Measurements from ENCODE around the gene SMYD3. TPM values are rescaled to one million over a fixed set of nuclear protein-coding genes. Genes with fewer than 3 reads are reported as not detected.
"Not testable (repeated sequence)": the region's sequence is repeated elsewhere in the genome, so short reads cannot be mapped to it uniquely, and the experiment has no call there.

SMYD3 gene
- polyA plus RNA-seq, 1 donor = 7.1 TPM

DNA sequence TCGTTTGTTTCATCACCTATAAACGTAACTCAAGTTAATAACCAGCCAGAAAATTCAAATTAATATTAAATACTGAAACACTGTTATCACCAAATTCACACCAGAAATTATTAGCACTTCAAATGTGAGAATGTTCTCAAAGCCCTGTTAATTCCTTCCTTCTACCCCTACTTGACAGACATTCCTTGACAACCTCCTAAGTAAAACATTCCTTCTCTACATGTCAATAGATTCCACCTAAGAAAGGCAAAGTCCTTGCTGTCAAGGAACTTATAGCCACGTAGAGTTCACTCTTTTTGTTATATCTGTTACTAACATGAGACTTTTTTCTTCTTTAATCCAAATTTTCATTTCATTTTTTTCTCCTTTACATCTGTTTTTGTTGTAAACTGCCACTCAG lies 441.5 kb downstream of the SMYD3 start:
- no peak for DNase-seq

DNA sequence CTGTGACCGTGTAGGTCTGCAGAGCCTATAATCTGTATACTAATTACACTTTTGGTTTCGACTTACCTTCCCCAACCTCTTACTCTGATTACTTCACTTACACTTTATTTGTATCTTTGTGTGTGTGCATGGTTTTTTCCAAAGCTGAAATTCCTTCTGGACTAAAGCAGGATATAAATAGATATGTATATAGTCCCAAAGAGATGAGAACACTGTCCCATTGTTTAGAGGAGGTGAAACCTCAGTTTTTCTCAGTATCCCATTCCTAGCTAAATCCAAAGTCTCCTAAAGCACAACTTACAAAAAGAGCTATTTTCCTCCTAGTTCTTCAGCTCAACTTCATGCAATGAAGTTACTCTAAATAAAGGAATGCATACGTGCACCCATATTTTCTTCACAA lies 442.2 kb downstream of the SMYD3 start:
- DNase-seq = no peak

DNA sequence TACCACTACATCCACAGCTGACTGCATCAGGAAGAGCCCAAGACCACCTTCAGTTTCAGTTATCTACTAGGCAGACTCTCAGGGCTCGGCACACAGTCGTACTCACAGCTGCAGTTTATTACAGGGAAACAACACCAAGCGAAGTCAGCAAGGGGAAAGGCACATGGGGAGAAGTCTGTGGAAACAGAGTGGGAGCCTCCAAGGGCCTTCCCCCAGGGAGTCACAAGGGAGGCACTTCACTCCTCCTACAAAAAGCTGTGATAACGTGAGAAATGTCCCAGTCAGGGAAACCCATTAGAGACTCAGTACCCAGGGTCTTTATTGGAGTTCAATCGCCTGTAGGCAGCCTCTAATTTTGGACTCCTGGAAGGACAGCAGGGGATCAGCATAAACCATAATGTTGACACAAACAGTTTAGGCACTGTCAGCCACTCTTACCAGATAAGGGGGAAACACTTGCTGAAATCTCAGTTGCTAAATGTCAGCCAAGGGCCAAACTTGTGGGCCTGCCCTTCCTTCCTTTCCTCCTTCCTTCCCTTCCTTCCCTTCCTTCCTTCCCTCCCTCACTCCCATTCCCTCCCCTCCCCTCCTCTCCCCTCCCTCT lies 444.0 kb downstream of the SMYD3 start:
- no peak for DNase-seq

DNA sequence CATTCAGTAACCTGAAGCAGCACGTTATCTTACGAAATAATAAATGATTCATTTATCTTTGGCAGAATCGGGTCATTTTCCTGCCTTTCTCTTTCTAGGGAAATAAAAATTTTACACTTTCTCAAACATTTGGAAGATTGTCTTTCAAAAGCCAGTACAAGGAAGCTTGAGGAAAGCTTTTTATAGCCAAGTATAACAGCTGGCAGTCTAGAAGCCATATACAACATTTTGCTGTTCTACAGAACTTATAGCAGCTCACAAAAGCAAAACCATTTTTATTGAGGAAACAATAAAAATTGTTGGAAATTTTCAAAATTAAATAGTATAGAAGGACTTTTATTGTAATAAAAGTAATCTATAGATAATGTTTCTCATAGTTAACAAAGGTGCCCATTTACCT lies 448.6 kb downstream of the SMYD3 start:
- DNase-seq = no peak

DNA sequence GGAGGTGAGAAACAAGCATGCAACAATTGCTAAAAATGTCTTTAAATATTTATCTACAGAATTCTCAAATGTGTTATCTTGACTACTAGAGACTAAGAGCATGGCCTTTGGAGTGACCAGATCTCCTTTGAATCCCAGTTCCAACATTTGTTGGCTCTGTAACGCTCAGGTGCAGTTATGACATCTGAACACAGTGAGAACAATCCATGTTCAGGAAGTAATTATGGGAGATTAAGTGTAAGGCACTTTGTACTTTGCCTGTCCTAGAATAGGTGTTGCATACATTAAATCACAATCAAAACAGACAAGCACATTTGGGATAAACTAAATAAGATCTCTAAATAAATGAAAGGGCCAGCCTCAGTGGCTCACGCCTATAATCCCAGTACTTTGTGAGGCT lies 454.5 kb downstream of the SMYD3 start:
- DNase-seq = no peak

DNA sequence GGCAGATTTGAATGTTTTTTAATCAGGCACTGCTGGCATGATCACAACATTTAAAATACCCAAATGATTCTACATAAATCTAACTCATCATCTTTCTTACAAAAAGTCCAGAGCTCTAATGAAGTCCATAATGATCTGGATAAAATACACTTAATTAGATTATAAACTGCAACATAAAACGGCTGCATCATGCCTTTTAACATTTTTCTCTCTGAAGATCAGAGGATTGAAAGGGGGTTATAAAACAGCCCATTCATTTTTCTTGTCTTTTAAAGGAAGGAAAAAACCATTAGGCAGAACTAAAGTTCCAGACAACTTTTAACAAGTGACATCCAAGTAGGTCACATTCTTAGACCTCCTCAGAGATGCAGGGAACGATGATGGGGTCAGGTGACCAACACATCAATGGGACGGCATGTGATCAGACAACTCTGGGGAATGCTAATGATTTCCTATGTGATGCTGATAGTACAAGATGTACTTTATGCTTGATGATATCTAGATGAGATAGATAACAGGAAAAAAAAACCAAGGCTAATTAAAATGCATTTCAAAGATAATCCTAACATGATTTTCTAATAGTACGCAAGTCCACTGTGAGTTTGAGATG lies 455.1 kb downstream of the SMYD3 start:
- no peak for DNase-seq

DNA sequence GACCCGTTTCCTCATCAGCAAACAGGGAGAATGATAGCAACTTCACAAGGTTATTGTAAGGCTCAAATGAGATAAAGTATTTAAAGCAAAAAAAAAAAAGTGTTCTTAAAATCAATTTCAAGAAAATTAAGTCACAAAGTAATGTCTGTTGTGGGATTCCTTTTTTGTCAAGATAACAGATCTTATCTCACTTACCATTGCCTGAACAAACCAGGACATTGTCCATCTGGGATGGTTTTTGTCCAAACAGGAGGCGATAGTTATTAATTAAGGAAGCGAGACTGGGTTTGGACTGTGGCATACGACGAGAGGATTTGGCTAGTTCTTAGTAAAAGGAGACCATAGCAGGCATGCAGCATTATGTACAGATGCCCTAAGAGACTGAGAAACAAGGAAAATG lies 458.4 kb downstream of the SMYD3 start:
- DNase-seq = no peak

DNA sequence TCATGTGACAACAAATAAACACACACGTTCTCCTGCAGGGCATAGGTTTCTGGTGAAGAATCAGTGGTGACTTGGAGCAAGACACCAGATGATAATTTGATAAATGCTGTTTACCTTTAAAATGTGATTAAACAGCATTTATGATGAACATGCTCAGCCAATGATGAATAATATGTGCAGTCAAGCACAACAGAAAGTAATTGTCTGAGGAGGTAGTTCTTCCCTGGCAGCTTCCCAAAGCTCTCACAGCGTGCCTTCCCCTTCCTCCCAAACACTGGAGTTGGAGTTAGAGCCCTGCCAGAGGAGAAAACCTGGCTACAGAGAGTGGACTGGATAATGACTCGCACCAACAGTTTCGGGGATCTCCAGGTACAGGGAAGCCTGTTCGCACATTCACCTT lies 463.5 kb downstream of the SMYD3 start:
- no peak for DNase-seq

DNA sequence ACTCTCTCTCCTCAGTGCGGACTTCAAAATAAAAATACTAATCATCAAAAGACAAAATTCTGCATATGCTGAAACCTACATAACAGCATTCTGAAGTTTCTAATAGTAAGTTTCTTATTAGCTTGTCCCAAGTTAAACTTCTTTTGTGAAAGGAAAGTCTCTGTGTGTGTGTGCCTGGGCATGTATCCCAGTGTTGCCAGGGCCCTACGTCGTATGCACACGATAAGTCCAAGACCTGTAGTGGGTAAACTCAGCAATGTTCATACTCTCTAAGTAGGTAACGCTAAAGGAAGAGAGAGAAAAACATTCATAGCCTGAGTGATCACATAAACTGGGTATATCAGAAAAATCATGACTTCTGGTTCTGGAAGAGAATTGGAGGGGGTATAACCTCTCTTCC lies 465.7 kb downstream of the SMYD3 start:
- no peak for DNase-seq

DNA sequence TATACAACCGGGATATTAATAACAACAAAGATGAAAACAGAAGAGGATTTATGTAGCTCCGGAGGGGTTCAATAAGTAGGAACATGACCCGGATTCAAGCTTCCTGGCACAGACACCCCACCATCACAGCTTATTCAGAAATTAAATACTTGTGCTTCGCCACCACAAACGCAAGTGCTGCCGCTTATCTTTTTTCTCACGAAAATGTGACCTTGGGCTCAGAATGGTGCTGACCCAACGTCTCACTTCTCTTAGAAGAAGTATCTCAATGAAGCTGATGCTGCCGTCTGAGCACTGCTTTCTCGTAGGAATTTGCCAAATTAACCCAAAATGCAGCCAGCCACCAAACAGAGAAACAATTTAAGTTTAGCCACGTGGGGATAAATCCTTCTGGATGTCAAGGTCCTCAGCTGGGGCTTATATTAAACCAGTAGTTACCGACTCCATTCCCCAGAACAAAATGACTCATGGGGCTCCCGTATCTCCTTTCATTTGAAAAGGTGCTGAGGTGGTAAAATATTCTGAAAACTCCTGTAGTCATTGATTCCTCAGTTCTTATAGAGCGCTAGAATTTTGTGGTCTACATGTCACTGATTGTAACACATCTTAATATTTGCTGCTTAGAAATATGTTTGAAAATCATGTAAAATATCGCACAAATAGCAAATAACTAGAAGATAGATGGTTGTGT lies 466.7 kb downstream of the SMYD3 start:
- DNase-seq = no peak

DNA sequence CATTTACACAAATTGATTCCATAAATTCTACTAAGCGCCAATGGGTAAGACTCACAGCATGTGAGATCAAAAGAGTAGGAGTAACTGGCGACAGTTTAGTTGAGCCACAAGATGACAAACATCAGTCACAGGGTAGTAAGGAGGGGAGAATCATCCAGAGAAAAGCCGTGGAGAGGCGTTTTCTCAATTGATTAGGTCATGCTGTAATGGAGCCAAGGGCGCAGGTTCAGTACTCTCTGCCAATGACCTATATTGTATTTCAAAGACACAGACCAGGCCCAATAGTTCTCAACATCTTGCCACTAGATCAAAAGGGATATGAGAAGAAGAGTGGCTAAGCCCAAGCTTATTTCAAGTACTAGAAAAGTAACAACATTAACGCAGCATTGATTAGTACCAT lies 467.5 kb downstream of the SMYD3 start:
- no peak for DNase-seq

DNA sequence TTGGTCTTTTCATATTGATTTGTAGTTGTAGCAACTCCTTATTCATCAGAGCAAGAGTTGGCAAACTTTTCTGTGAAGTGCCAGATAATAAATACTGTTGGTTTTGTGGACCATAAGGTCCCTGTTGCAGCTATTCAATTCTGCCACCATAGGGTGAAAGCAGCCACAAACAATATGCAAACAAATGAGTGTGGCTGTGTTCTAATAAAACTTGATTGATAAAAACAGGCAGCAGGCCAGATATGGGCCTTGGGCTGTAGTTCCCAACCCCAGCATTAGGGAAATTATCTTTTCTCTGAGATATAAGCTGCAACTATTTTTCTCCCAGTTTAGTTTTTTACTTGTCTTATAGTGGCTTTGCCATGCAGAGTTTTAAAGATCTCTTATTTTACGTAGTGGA lies 469.2 kb downstream of the SMYD3 start:
- no peak for DNase-seq

DNA sequence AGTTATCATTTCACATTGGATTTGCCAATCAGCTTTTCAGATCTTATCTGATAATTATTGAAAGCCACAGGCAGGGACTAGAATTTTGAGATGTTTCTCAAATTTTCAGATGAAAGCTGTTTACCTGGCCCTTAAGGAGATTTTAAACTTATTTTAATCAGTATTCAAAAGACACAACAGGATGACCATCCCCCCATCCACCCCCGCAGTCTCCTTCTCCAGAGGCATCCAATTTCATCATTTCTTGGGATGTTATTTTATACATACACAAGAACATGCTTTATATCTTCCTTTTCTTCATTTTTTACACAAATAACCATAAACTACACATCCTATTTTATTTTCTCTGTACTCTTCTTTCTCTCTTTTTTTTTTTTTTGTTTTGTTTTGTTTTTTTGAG lies 470.9 kb downstream of the SMYD3 start:
- no peak for DNase-seq

DNA sequence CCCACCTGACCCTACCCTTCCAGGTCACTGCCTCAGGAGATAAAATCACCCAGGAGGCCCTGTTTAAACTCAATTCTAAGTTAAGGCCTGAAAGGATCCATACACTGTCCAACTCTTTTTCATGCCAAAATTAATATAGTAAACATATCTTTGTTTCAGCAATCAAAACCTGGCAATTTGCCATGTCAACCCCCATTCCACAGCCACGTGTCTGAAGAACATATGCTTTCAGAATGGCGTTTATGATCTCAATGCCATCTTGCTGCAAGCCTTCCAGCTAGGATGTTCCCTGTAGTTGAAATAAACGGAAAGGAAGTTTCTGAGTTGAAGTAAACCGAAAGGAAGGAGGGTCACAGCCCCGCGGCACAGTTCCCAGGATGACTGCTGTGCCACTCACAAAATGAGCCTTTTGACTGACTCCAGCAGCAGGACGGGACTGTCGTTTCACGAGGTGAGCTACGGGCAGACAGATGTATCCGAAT lies 472.0 kb downstream of the SMYD3 start:
- DNase-seq = no peak

DNA sequence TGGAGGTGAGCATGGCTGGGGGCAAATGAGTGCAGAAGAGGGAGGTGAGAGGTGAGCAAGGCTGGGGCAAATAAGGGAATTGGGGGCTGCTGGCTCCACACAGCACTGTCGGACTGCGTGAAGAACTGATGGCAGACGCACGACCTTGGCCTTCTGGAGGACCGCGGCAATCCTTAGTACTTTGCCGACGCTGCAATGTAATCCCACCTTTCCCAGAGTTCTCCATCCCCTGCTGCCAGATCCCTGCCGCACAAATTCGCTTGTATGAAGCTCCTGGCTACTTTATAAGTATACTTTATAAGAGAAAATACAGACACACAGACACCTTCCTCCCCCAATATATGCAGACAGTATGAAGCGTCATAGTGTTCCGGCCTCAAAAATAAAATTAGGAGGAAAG lies 472.4 kb downstream of the SMYD3 start:
- no peak for DNase-seq

DNA sequence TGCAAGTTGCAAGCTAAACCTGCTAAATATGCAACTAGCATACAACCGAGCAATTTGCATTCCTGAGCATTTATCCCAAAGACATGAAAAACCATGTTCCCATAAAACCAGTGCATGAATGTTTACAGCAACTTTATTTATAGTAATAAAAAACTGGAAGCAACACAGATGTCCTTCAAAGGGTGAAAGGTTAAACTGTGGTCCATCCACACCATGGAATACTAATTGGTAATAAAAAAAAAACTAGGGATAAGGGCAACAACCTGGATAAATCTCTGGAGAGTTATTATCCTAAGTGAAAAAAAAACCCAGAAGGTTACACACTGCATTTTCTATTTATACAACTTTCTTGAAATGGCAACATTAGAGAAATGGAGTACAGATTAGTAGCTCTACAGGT lies 474.1 kb downstream of the SMYD3 start:
- DNase-seq = no peak

DNA sequence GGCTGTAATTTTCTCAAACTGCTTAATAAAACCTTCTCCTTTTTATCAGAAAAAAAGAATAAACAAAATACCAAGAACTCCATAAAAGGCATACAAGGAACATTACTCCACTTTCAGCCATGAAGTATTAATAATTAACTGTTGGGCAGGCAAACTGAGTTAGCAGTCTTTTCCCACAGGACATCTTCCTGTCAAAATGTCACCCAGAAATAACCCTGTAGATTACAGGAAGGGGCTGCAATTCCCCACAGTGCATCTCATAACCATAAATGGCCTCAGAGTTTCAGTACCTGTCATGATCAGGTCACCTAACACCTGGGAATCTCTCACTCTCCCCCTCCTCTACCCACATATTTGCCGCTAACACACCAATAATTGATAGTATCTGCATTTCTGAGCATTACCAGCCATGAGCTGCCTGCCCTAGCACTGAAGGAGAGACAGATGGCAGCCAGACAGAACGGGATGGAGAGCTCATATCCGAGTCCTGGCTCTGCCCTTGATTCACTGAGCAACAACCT lies 475.0 kb downstream of the SMYD3 start:
- DNase-seq = no peak

DNA sequence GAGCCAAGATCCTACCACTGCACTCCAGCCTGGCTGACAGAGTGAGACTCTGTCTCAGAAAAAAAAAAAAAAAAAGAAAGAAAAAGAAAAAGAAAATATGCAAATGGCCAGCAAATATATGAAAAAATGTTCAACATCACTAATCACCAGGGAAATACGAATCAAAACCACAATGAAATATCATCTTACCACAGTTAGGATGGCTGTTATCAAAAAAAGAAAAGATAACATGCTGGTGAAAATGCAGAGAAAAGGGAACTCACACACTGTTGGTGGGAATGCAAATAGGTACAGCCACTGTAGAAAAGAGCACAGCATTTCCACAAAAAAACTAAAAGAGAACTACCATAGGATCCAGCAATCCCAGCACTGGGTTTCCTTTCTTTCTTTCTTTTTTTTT lies 477.5 kb downstream of the SMYD3 start:
- no peak for DNase-seq

DNA sequence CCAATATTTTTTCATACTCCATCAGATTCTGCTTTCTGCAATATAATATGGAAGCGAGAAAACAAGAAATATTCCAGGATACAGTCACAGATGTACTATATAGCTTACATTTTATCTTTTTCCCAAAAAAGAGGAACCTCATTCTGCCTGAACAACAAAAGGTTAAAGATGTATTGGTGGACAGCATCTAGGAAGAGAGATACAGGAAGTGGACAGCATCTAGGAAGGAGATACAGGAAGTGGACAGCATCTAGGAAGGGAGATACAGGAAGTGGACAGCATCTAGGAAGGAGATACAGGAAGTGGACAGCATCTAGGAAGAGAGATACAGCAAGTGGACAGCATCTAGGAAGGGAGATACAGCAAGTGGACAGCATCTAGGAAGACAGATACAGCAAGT lies 483.0 kb downstream of the SMYD3 start:
- DNase-seq = not testable (repeated sequence)

DNA sequence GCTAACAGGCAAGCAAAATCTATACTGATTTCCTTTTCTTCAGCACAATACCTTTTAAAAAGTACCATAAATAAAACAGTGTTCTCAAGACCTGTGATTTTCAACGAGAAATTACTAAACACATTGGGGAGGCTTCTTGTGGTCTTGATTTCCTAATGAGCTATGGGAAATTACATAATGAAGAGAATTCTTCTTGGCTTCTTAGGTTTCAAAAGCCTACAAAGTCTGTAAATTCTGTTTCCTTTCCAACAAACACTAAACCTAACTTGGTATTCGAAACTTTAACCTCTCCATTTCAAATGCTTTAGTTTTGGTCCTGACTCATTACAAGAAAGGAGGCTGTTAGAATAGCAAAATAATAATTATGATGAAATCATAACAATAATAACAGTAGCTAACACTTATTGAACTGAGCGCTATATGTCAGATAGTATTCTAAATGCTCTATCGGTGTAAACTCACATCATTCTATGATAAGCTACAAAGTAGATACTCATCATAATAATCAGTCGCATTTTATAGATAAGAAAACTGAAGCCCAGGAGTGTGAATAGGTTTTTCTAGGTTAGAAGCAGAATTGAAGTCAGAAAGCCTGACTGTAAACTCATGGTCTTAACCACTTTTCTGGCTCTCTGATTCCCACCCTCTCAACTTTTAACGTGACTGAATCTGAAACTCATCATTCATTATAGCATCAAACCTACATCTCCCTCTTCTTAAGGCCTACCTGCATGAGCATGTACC lies 486.7 kb downstream of the SMYD3 start:
- DNase-seq = no peak

DNA sequence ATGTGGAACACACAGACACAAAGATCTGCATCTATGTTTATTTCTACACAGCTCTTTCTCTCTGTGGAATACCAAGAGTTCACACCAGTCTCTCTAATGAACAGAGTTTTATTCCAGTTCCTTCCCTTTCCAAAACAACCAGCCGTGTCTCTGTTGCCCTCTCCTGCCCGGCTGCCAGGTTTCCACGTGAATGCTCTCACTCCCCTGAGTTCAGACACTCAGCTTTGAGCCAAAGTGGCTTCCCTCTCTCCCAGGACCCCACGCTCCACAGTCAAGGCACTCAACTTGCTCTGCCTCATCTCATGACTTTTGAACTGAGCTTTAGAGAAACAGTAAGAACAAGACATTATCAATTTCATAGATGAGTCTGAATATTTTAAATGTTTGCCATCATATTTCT lies 488.9 kb downstream of the SMYD3 start:
- DNase-seq = no peak

DNA sequence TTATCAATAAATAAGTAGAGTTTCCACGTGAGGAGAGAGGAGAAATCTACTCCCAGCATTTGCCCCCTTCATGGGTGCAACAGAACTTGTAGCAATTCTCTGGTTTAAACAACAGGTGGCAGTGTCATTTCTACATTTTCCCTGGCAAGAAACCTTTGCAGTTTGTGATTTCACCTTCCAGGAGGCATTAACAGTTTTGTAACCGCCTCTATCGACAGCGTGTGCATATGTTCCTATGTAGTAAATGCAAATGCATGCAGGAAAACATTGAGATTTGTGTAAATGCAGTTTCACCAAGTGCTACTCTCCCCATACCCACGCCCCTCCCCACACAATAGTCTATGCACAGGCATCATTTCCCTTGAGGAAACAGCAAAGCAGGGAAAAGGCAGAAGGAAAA lies 494.7 kb downstream of the SMYD3 start:
- DNase-seq = no peak

DNA sequence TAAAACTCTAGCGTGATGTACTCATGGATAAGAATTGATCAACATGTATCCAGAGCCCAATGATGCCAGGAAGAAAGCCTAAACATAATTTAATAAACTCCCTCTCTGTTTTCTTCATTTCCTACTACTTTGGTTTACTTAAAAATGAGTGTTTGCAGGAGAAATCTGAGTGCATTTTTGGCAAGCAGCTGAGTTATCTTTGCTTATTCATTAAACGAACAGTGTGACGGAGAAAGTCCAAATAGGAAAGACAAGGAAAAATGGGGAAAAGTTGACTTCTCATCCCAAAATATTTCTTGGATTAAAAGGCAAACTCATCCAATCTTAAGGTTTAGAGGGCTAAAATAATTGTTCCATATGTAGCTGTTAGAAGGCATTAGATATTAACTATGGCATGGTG lies 496.7 kb downstream of the SMYD3 start:
- DNase-seq = no peak

All from hindlimb muscle (tissue), 1 donor.